IMR-90 (cell line): Measurements from ENCODE around the gene TIGD3.

Source experiments
- CEBPB ChIP-seq: IDR thresholded peaks from 2 replicates; pipeline ENCODE4 v1.6.1; 2012; ENCODE audit warnings: low read depth, low read length, improper control_type of control experiment
- CHD1 ChIP-seq: IDR thresholded peaks from 2 replicates; pipeline ENCODE4 v1.6.1; 2012; ENCODE audit warnings: low read depth, low read length, improper control_type of control experiment
- CTCF ChIP-seq: conservative IDR thresholded peaks from 2 replicates; pipeline ENCODE4 v1.5.1; 2012; ENCODE audit warnings: mild to moderate bottlenecking, low read depth, low read length, improper control_type of control experiment
- POLR2A ChIP-seq: IDR thresholded peaks from 2 replicates; pipeline ENCODE4 v1.6.1; 2012; ENCODE audit warnings: mild to moderate bottlenecking, low read depth, low read length
- RCOR1 ChIP-seq: IDR thresholded peaks from 2 replicates; pipeline ENCODE4 v1.6.1; 2012; ENCODE audit warnings: mild to moderate bottlenecking, low read length, improper control_type of control experiment; ENCODE audit not compliant: insufficient replicate concordance
- RFX5 ChIP-seq: IDR thresholded peaks from 2 replicates; pipeline ENCODE4 v1.8.0; 2012; ENCODE audit warnings: low read depth, mild to moderate bottlenecking, low read length, moderate library complexity
- SMC3 ChIP-seq: fragments of 150-350 bp; IDR thresholded peaks from 2 replicates; pipeline ENCODE4 v1.6.1; 2016; ENCODE audit warnings: low read depth, mild to moderate bottlenecking, antibody characterized with exemption, low read length, moderate library complexity

- no peak for TF ChIP-seq CTCF
- no peak for TF ChIP-seq POLR2A
- TF ChIP-seq RCOR1: no peak
- no peak for TF ChIP-seq SMC3
- TF ChIP-seq CEBPB: peak; percentile 34; the same call in 1 of the 2 replicates
- TF ChIP-seq CHD1: no peak
- no peak for TF ChIP-seq RFX5
Observed at GRCh38 chr11:65363770-65364169, 9.2 kb downstream of the TIGD3 start.
